GM19099 (cell line): ENCODE measurements around the gene MTUS2.

Source experiments
- POLR2A ChIP-seq: IDR thresholded peaks from 3 replicates; pipeline ENCODE4 v1.6.1; 2011; ENCODE audit warnings: low read depth; ENCODE audit not compliant: insufficient read length; ENCODE audit errors: extremely low read depth

Gene MTUS2

GRCh38 chr13:29379865-29380264, 559.7 kb downstream of the MTUS2 start:
- no peak for TF ChIP-seq POLR2A

- TF ChIP-seq POLR2A = no peak
Observed at GRCh38 chr13:29382021-29382420, 561.9 kb downstream of the MTUS2 start.

DNA sequence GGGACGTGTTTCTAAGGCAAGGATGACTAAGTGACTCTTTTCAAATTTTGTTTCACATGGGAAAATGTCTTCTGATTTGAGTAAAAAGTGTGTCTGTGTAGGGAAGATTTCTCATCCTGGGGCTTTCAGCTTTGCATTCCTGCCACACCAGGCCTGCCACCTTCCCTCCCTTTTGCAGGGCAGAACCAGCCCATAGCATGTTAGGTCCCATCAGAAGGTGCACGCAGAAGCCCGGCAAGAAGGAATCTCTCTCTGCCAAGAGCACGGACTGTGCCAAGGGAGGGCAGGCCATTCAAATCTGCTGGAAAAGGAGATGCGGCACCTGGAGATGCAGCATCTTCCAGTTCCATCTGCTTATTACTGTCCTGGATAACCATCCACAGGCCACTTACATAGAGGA, 563.3 kb downstream of the MTUS2 start:
- no peak for TF ChIP-seq POLR2A

- TF ChIP-seq POLR2A = no peak
Observed at GRCh38 chr13:29384466-29384865, 564.3 kb downstream of the MTUS2 start.

GRCh38 chr13:29384871-29385270, 564.7 kb downstream of the MTUS2 start:
- no peak for TF ChIP-seq POLR2A

GRCh38 chr13:29386246-29386645, 566.1 kb downstream of the MTUS2 start:
- no peak for TF ChIP-seq POLR2A

GRCh38 chr13:29396446-29396845, 576.3 kb downstream of the MTUS2 start:
- no peak for TF ChIP-seq POLR2A

DNA sequence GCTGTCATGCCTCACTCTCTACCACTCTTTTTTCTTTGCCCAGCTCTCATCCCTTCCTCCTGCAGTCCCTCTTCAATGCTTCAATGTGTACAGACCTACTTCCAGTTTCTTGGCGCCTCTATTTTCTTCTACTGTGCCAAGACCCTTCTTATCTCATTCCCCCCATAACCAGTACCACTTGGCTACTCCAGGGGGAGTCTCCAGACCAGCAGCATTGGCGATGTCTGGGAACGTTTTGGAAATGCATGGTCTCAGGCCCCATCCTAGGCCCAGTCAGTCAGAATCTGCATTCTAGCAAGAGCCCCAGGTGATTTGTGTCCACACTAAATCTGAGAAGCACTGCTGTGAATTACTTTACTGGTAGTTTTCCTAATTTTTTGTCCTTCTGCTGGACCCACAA, 577.1 kb downstream of the MTUS2 start:
- TF ChIP-seq POLR2A = no peak

DNA sequence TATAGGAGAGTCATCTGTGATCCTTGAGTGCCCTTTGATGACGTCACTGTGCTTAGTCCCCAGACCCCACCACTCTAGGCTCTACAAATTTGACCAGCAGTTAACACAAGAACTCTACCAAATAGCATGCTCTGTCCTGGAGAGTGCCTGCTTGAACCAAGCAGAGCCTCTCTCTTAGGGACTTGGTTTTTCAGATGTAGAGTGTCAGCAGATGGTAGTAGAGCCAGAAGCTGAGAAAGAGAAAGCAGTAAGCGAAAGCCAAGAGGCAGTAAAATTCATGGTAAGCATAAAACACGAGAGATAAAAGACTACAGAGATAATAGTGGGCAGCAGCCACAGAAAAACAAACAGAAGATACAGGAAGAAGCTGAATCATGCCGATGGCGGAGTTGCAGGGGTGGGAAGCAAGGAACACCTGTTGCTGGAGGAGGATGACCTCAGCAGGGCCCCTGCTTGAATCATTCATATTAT, 582.1 kb downstream of the MTUS2 start:
- TF ChIP-seq POLR2A = no peak

- TF ChIP-seq POLR2A = no peak
Observed at GRCh38 chr13:29405401-29405800, 585.3 kb downstream of the MTUS2 start.

- TF ChIP-seq POLR2A = no peak
Observed at GRCh38 chr13:29411481-29411880, 591.3 kb downstream of the MTUS2 start.

GRCh38 chr13:29418026-29418425, 597.9 kb downstream of the MTUS2 start:
- no peak for TF ChIP-seq POLR2A

GRCh38 chr13:29421118-29421517, 601.0 kb downstream of the MTUS2 start:
- TF ChIP-seq POLR2A = no peak

- no peak for TF ChIP-seq POLR2A
Observed at GRCh38 chr13:29422015-29422414, 601.9 kb downstream of the MTUS2 start.

- TF ChIP-seq POLR2A = no peak
Observed at GRCh38 chr13:29423050-29423449, 602.9 kb downstream of the MTUS2 start.

- no peak for TF ChIP-seq POLR2A
Observed at GRCh38 chr13:29427937-29428309, 607.8 kb downstream of the MTUS2 start.

- no peak for TF ChIP-seq POLR2A
Observed at GRCh38 chr13:29428310-29429181, 608.4 kb downstream of the MTUS2 start.

DNA sequence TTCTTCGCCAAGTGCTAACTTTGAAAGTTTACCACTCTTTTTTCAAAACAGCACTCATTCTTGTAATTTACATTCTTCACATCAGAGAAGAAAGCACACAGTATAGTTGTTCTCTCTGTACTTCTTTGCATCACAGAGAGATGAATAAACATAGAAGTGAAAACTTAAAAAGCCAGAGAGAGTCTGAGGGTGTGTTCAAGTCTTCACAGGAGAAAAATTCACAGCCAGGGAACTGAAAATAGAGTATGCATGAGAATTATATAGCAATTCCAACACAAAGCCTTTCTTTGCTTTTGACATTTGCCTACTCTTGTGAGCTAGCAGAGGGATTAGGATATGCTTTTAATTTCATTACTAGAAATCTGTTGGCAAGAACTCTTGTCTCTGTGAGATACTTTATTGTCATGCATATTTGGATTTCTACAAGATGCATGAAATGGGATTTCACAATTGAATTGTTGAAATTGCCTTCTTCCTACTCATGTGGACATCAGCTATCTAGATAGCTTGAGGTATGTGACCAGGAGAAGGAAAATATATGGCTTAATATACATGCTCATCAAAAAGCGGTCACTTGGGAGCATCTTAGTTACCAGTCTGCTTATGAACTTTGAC, 609.3 kb downstream of the MTUS2 start:
- TF ChIP-seq POLR2A = no peak
